Trophoblast cell (in vitro differentiated cells and primary cell): ENCODE results near the gene GPRASP1.

Experiments
- DNase-seq, 2 donors: peaks; one replicate each; pipeline ENCODE4 v3.0.0-alpha.2; 2016
- H2AFZ ChIP-seq: 2 replicates; pipeline ENCODE4 v1.6.1; 2013; ENCODE audit warnings: low read length, moderate library complexity, mild to moderate bottlenecking; ENCODE audit not compliant: insufficient read depth, poor library complexity
- H2AK5ac ChIP-seq: 2 replicates; pipeline ENCODE4 v1.6.1; 2013; ENCODE audit warnings: mild to moderate bottlenecking, low read length
- H2BK120ac ChIP-seq: 2 replicates; pipeline ENCODE4 v1.6.1; 2013; ENCODE audit warnings: low read length, mild to moderate bottlenecking, moderate library complexity; ENCODE audit not compliant: insufficient read depth, poor library complexity
- H2BK12ac ChIP-seq: 2 replicates; pipeline ENCODE4 v1.6.1; 2013; ENCODE audit warnings: mild to moderate bottlenecking, low read length, moderate library complexity
- H2BK5ac ChIP-seq: 2 replicates; pipeline ENCODE4 v1.6.1; 2013; ENCODE audit warnings: low read length, low read depth, moderate library complexity, mild to moderate bottlenecking; ENCODE audit not compliant: poor library complexity
- H3K14ac ChIP-seq: 2 replicates; pipeline ENCODE4 v1.6.1; 2013; ENCODE audit warnings: mild to moderate bottlenecking, low read length
- H3K18ac ChIP-seq: 2 replicates; pipeline ENCODE4 v1.6.1; 2013; ENCODE audit warnings: mild to moderate bottlenecking, low read length
- H3K23ac ChIP-seq: 2 replicates; pipeline ENCODE4 v1.6.1; 2013; ENCODE audit warnings: low read length
- H3K27ac ChIP-seq: 2 replicates; pipeline ENCODE4 v1.5.1; 2013; ENCODE audit warnings: low read depth, mild to moderate bottlenecking, inconsistent platforms, low read length, moderate library complexity
- H3K27me3 ChIP-seq: 2 replicates; pipeline ENCODE4 v1.6.1; 2013; ENCODE audit warnings: inconsistent platforms, mild to moderate bottlenecking, low read length, moderate library complexity; ENCODE audit not compliant: insufficient read depth
- H3K36me3 ChIP-seq, 2 experiments: 1 replicate in 1 of 2; 2 replicates in 1 of 2; pipeline ENCODE4 v1.6.1; 2013; ENCODE audit warnings: low read length in 2 of 2, mild to moderate bottlenecking in 2 of 2, moderate library complexity in 1 of 2; ENCODE audit not compliant: insufficient read depth in 2 of 2, control insufficient read depth in 1 of 2
- H3K4ac ChIP-seq: 2 replicates; pipeline ENCODE4 v1.6.1; 2013; ENCODE audit warnings: low read depth, mild to moderate bottlenecking, low read length, moderate library complexity
- H3K4me1 ChIP-seq, 2 experiments: 1 replicate in 1 of 2; 2 replicates in 1 of 2; pipeline ENCODE4 v1.6.1; 2013; ENCODE audit warnings: low read length in 2 of 2, mild to moderate bottlenecking in 2 of 2, moderate library complexity in 1 of 2; ENCODE audit not compliant: insufficient read depth in 2 of 2, control insufficient read depth in 1 of 2
- H3K4me2 ChIP-seq: 2 replicates; pipeline ENCODE4 v1.6.1; 2013; ENCODE audit warnings: inconsistent platforms, mild to moderate bottlenecking, low read length, moderate library complexity
- H3K4me3 ChIP-seq: 2 replicates; pipeline ENCODE4 v1.5.1; 2013; ENCODE audit warnings: mild to moderate bottlenecking, low read depth, low read length, inconsistent platforms
- H3K79me1 ChIP-seq: one replicate; pipeline ENCODE4 v1.6.1; 2013; ENCODE audit warnings: low read length
- H3K79me2 ChIP-seq: 2 replicates; pipeline ENCODE4 v1.6.1; 2013; ENCODE audit warnings: low read length, mild to moderate bottlenecking; ENCODE audit not compliant: control insufficient read depth, insufficient read depth, poor library complexity
- H3K9ac ChIP-seq: 2 replicates; pipeline ENCODE4 v1.6.1; 2013; ENCODE audit warnings: mild to moderate bottlenecking, low read length
- H3K9me3 ChIP-seq: 2 replicates; pipeline ENCODE4 v1.6.1; 2013; ENCODE audit warnings: low read depth, mild to moderate bottlenecking, control low read depth, inconsistent platforms, low read length; ENCODE audit not compliant: insufficient read depth
- H4K12ac ChIP-seq: 2 replicates; pipeline ENCODE4 v1.6.1; 2013; ENCODE audit warnings: low read depth, mild to moderate bottlenecking, low read length, moderate library complexity
- H4K8ac ChIP-seq: 2 replicates; pipeline ENCODE4 v1.6.1; 2013; ENCODE audit warnings: low read depth, mild to moderate bottlenecking, low read length, moderate library complexity
- H4K91ac ChIP-seq: one replicate; pipeline ENCODE4 v1.6.1; 2013; ENCODE audit warnings: low read depth, mild to moderate bottlenecking, low read length, moderate library complexity
- WGBS: extraction: QIAGEN DNeasy Blood & Tissue Kit; methylation state at CpG from one replicate; pipeline ENCODE4 v1.1.7; 2013; ENCODE audit warnings: missing lambda C conversion rate; ENCODE audit not compliant: insufficient read length, insufficient coverage; ENCODE audit errors: extremely low coverage; 5-methylcytosine and 5-hydroxymethylcytosine counted together

Gene GPRASP1

GRCh38 chrX:102624105-102624504 lies 27.2 kb upstream of the GPRASP1 start:
- no peak overlapping the region for H4K8ac ChIP-seq
- H3K18ac ChIP-seq = no peak overlapping the region
- no peak overlapping the region for H3K4me3 ChIP-seq
- no peak overlapping the region for H3K4me2 ChIP-seq
- H3K9me3 ChIP-seq = no peaks in the 10 kb centered on the region
- no peaks in the 10 kb centered on the region for H3K79me2 ChIP-seq
- no peak overlapping the region for H2BK12ac ChIP-seq
- H3K4ac ChIP-seq = no peak overlapping the region
- no peak overlapping the region for H2AFZ ChIP-seq
- no peak overlapping the region for H4K91ac ChIP-seq
- H2BK120ac ChIP-seq = no peak overlapping the region
- H3K27ac ChIP-seq = no peak overlapping the region
- no peak overlapping the region for H3K14ac ChIP-seq
- H3K36me3 ChIP-seq = no peaks in the 10 kb centered on the region
- no peak overlapping the region for H3K23ac ChIP-seq
- no peaks in the 10 kb centered on the region for H3K27me3 ChIP-seq
- H3K79me1 ChIP-seq = no peaks in the 10 kb centered on the region
- no peaks in the 10 kb centered on the region for H3K4me1 ChIP-seq
- no peak for DNase-seq
- H4K12ac ChIP-seq = no peak overlapping the region
- H2BK5ac ChIP-seq = no peak overlapping the region
- no CpG with 5 or more reads among the region's 6 CpGs for WGBS
- no peak overlapping the region for H2AK5ac ChIP-seq
- no peak overlapping the region for H3K9ac ChIP-seq

GRCh38 chrX:102627640-102628039 lies 23.6 kb upstream of the GPRASP1 start:
- Histone ChIP-seq H2BK12ac (no peak overlapping the region), H3K79me1 (no peaks in the 10 kb centered on the region), H3K4me1 (no peaks in the 10 kb centered on the region), H4K8ac (no peak overlapping the region), H2BK5ac (no peak overlapping the region), H2BK120ac (no peak overlapping the region), H3K36me3 (no peaks in the 10 kb centered on the region), H3K23ac (no peak overlapping the region), H3K18ac (no peak overlapping the region), H4K12ac (no peak overlapping the region), H3K79me2 (no peaks in the 10 kb centered on the region), H3K9ac (no peak overlapping the region), H2AFZ (no peak overlapping the region), H4K91ac (no peak overlapping the region), H3K27ac (no peak overlapping the region), H3K4ac (no peak overlapping the region), H3K14ac (no peak overlapping the region), H2AK5ac (no peak overlapping the region), H3K4me2 (no peak overlapping the region), H3K27me3 (no peaks in the 10 kb centered on the region), H3K4me3 (no peak overlapping the region), H3K9me3 (no peaks in the 10 kb centered on the region)
- DNase-seq = no peak
- WGBS = no CpG with 5 or more reads among the region's 1 CpG

- H3K9ac ChIP-seq = no peak overlapping the region
- no CpG with 5 or more reads among the region's 1 CpG for WGBS
- no peaks in the 10 kb centered on the region for H3K36me3 ChIP-seq
- H3K4me1 ChIP-seq = no peaks in the 10 kb centered on the region
- H2BK12ac ChIP-seq = no peak overlapping the region
- H2AFZ ChIP-seq = no peak overlapping the region
- H3K9me3 ChIP-seq = no peaks in the 10 kb centered on the region
- H3K18ac ChIP-seq = no peak overlapping the region
- H3K14ac ChIP-seq = no peak overlapping the region
- H2BK5ac ChIP-seq = no peak overlapping the region
- H3K4me3 ChIP-seq = no peak overlapping the region
- no peak for DNase-seq
- no peak overlapping the region for H3K4ac ChIP-seq
- H2AK5ac ChIP-seq = no peak overlapping the region
- no peaks in the 10 kb centered on the region for H3K79me1 ChIP-seq
- no peaks in the 10 kb centered on the region for H3K27me3 ChIP-seq
- no peak overlapping the region for H2BK120ac ChIP-seq
- no peak overlapping the region for H4K12ac ChIP-seq
- no peak overlapping the region for H4K8ac ChIP-seq
- H3K79me2 ChIP-seq = no peaks in the 10 kb centered on the region
- H3K4me2 ChIP-seq = no peak overlapping the region
- no peak overlapping the region for H3K27ac ChIP-seq
- no peak overlapping the region for H4K91ac ChIP-seq
- no peak overlapping the region for H3K23ac ChIP-seq
These were observed 13.7 kb upstream of the GPRASP1 start for GRCh38 chrX:102637561-102637960.

- no peak overlapping the region for H3K4ac ChIP-seq
- H2BK120ac ChIP-seq = no peak overlapping the region
- H3K79me2 ChIP-seq = no peaks in the 10 kb centered on the region
- H3K4me1 ChIP-seq = peaks cover 5% of the 10 kb centered on the region in 2 experiments
- no peak overlapping the region for H3K18ac ChIP-seq
- H3K9ac ChIP-seq = no peak overlapping the region
- no peaks in the 10 kb centered on the region for H3K36me3 ChIP-seq
- no peak overlapping the region for H2BK5ac ChIP-seq
- no CpG with 5 or more reads among the region's 23 CpGs for WGBS
- no peak overlapping the region for H4K8ac ChIP-seq
- H2AFZ ChIP-seq = no peak overlapping the region
- no peak for DNase-seq
- no peak overlapping the region for H4K91ac ChIP-seq
- no peaks in the 10 kb centered on the region for H3K27me3 ChIP-seq
- no peak overlapping the region for H3K23ac ChIP-seq
- H3K14ac ChIP-seq = no peak overlapping the region
- H3K79me1 ChIP-seq = no peaks in the 10 kb centered on the region
- H3K27ac ChIP-seq = no peak overlapping the region
- H2BK12ac ChIP-seq = no peak overlapping the region
- H3K9me3 ChIP-seq = no peaks in the 10 kb centered on the region
- H3K4me2 ChIP-seq = peak overlapping the region; percentile 90
- H3K4me3 ChIP-seq = peak overlapping the region; percentile 68
- H4K12ac ChIP-seq = no peak overlapping the region
- H2AK5ac ChIP-seq = no peak overlapping the region
These were observed 411 bp upstream of the GPRASP1 start for GRCh38 chrX:102650903-102651241.
